Tibial nerve (tissue), 4 donors: ENCODE measurements around the gene PMAIP1.

ENCODE experiments used
- EP300 ChIP-seq, 2 donors: sonication (generic); formaldehyde crosslinking; IDR thresholded peaks; one replicate each; pipeline ENCODE4 v1.6.1; 2017; ENCODE audit warnings: antibody characterized with exemption in 2 of 2, mild to moderate bottlenecking in 1 of 2
- POLR2A ChIP-seq, 2 donors: fragments of 450-650 bp; IDR thresholded peaks; one replicate each; pipeline ENCODE4 v1.6.1; 2017; ENCODE audit warnings: antibody characterized with exemption in 2 of 2, mild to moderate bottlenecking in 2 of 2, moderate library complexity in 2 of 2
- TF ChIP-seq, protein P1 (sequence below), 5 experiments: fragments of 200-600 bp in 3 of 5; fragments of 450-650 bp in 2 of 5; sonication (generic) in 3 of 5; IDR thresholded peaks; one replicate each; pipeline ENCODE4 v1.5.1; 2016 to 2019; ENCODE audit warnings: antibody characterized with exemption in 5 of 5, mild to moderate bottlenecking in 3 of 5, moderate library complexity in 2 of 5

DNA sequence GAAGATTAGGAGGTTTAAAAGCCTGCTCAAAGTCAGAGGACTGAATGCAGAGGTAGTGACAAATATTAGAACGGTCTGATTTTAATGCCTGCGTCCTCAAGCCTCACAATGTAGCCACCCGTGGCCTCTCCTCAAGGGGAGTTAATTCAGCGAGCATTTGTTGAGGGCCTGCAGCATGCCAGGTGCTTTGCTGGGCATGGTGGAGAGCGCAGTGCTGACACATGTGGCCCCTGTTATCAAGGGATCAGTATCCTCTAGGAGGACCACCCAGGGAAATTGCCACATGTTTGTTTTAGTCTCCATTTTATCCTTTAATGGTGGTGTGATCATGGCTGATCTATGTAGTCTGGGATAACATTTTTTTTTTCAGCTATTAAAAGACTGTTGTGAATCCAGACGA is 19.2 kb downstream of the PMAIP1 start:
- TF ChIP-seq POLR2A (IDR thresholded peaks at IDR 0.05) (no peak), EP300 (IDR thresholded peaks at IDR 0.05) (no peak)
- TF ChIP-seq, protein P1, sequence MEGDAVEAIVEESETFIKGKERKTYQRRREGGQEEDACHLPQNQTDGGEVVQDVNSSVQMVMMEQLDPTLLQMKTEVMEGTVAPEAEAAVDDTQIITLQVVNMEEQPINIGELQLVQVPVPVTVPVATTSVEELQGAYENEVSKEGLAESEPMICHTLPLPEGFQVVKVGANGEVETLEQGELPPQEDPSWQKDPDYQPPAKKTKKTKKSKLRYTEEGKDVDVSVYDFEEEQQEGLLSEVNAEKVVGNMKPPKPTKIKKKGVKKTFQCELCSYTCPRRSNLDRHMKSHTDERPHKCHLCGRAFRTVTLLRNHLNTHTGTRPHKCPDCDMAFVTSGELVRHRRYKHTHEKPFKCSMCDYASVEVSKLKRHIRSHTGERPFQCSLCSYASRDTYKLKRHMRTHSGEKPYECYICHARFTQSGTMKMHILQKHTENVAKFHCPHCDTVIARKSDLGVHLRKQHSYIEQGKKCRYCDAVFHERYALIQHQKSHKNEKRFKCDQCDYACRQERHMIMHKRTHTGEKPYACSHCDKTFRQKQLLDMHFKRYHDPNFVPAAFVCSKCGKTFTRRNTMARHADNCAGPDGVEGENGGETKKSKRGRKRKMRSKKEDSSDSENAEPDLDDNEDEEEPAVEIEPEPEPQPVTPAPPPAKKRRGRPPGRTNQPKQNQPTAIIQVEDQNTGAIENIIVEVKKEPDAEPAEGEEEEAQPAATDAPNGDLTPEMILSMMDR (IDR thresholded peaks at IDR 0.05): no peak
